NK-92 treated with Interleukin-12 subunit alpha and Interleukin-12 subunit beta, amount 100 ng/mL, for 24 hours (cell line): Measurements from ENCODE around the gene SMG7.

Experiments
- DNase-seq: peaks from one replicate; lab custom pipeline; 2025; lab: John Stamatoyannopoulos, UW

The SMG7 gene

GRCh38 chr1:183470961-183471742 lies 1.1 kb upstream of the SMG7 start:
- DNase-seq = peak; percentile 71

- DNase-seq = peak; percentile 97
Observed at GRCh38 chr1:183471743-183472487, 384 bp upstream of the SMG7 start.

- no peak for DNase-seq
Observed at GRCh38 chr1:183473217-183473536, 878 bp downstream of the SMG7 start.

GRCh38 chr1:183476081-183476480 lies 3.8 kb downstream of the SMG7 start:
- no peak for DNase-seq

- no peak for DNase-seq
Observed at GRCh38 chr1:183477986-183478781, 5.9 kb downstream of the SMG7 start.

GRCh38 chr1:183480971-183481441 lies 8.7 kb downstream of the SMG7 start:
- DNase-seq = no peak

- DNase-seq = no peak
Observed at GRCh38 chr1:183483224-183483623, 10.9 kb downstream of the SMG7 start.

- no peak for DNase-seq
Observed at GRCh38 chr1:183484254-183484653, 12.0 kb downstream of the SMG7 start.

GRCh38 chr1:183484851-183485250 lies 12.6 kb downstream of the SMG7 start:
- no peak for DNase-seq

- no peak for DNase-seq
Observed at GRCh38 chr1:183487674-183488442, 15.6 kb downstream of the SMG7 start.

- DNase-seq = no peak
Observed at GRCh38 chr1:183490932-183491331, 18.6 kb downstream of the SMG7 start.

GRCh38 chr1:183493540-183494245 lies 21.4 kb downstream of the SMG7 start:
- DNase-seq = no peak

GRCh38 chr1:183495420-183495819 lies 23.1 kb downstream of the SMG7 start:
- DNase-seq = no peak

- DNase-seq = no peak
Observed at GRCh38 chr1:183497218-183497617, 24.9 kb downstream of the SMG7 start.

GRCh38 chr1:183498342-183498991 lies 26.2 kb downstream of the SMG7 start:
- DNase-seq = no peak

- DNase-seq = no peak
Observed at GRCh38 chr1:183505454-183506089, 33.3 kb downstream of the SMG7 start.

- no peak for DNase-seq
Observed at GRCh38 chr1:183506561-183506960, 34.3 kb downstream of the SMG7 start.

GRCh38 chr1:183508694-183509093 lies 36.4 kb downstream of the SMG7 start:
- DNase-seq = no peak

- no peak for DNase-seq
Observed at GRCh38 chr1:183512450-183512849, 40.2 kb downstream of the SMG7 start.

- DNase-seq = no peak
Observed at GRCh38 chr1:183514235-183514634, 41.9 kb downstream of the SMG7 start.
